HL-60 (cell line): ENCODE data around the gene DPEP3.

ENCODE experiments used
- DNase-seq, 2 experiments: peaks; one replicate each; pipeline ENCODE4 v3.0.0-alpha.2; 2010 to 2020; ENCODE audit warnings: low read depth in 1 of 2, low spot score in 1 of 2
- H3K27ac ChIP-seq: fragments of 250-450 bp; sonication (Bioruptor Pico); replicated peaks from 2 replicates; pipeline ENCODE4 v1.5.1; 2020; ENCODE audit warnings: mild to moderate bottlenecking, moderate library complexity
- H3K27me3 ChIP-seq: fragments of 250-450 bp; sonication (Bioruptor Pico); 2 replicates; pipeline ENCODE4 v1.5.1; 2021; ENCODE audit warnings: mild to moderate bottlenecking, moderate library complexity; ENCODE audit not compliant: insufficient read depth, poor library complexity, severe bottlenecking
- H3K4me3 ChIP-seq: replicated peaks from 2 replicates; pipeline ENCODE4 v1.5.1; 2011; ENCODE audit warnings: mild to moderate bottlenecking, control low read depth, low read length; ENCODE audit not compliant: insufficient read depth
- CTCF ChIP-seq: IDR thresholded peaks from one replicate; pipeline ENCODE4 v1.5.1; 2011; ENCODE audit warnings: low read length, control low read depth, inconsistent platforms; ENCODE audit not compliant: insufficient read depth
- GABPA ChIP-seq: IDR thresholded peaks from 2 replicates; pipeline ENCODE4 v1.6.1; 2012; ENCODE audit warnings: low read depth
- POLR2AphosphoS5 ChIP-seq: IDR thresholded peaks from 2 replicates; pipeline ENCODE4 v1.6.1; 2012; ENCODE audit warnings: low read depth
- REST ChIP-seq: IDR thresholded peaks from 2 replicates; pipeline ENCODE4 v1.6.1; 2012; ENCODE audit warnings: low read depth; ENCODE audit not compliant: insufficient replicate concordance
- SPI1 ChIP-seq: IDR thresholded peaks from 2 replicates; pipeline ENCODE4 v1.6.1; 2012; ENCODE audit warnings: low read depth, mild to moderate bottlenecking, borderline replicate concordance

DPEP3 gene

DNA sequence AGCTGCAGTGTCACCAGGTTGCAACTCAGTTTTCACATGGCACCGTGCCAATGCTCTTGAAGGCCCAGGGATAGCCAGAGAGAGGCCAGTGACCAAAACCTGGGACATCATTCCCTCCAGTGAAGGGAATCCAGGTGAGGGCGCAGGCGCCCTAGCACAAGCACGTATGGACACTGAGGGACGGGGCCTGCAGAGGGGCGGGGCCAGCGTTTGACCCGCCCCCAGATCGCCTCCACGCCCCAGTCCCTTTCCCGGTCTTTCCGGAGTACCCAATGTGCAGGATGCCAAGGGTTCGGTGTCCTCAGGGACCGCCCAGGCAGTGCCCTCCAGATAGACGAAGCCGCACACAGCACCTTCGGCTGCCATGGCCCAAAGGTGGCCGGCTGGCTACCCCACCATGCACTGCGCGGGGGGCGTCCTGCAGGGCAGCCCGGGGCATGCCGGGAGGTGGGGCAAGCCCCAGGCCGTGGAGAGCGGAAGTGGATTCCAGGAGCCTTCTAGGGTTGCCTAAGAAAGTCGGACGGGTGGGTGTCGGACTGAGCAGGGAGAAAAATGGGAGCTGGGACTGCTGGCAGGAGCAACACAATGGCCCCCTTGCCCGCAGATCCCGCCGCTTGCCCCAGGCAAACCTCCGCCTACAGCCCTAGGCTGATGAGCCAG lies 16.5 kb downstream of the DPEP3 start:
- H3K4me3 ChIP-seq = no peak overlapping the region
- no peak for TF ChIP-seq POLR2AphosphoS5
- TF ChIP-seq REST = no peak
- TF ChIP-seq CTCF = no peak
- H3K27me3 ChIP-seq = no peaks in the 10 kb centered on the region
- no peak for DNase-seq
- H3K27ac ChIP-seq = no peak overlapping the region

DNA sequence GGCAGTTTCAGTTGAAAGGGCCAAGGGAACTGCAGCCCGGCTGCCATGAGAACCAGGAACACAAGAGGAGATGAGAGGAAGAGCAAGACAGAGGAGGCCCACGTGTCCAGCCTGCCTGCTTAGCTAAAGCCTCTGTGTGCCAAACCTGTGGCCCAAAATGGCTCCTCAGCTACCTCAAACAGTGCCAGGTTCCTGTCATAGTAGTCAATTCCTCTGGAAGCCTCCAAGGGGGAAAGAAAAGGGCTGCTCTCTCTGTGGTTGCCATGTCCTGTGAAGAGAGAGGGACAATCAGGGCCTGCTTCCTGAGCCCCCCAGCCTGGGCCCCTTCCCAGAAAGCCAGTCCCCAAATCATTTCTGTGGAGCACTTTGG lies 17.0 kb downstream of the DPEP3 start:
- Histone ChIP-seq H3K27me3 (no peaks in the 10 kb centered on the region), H3K4me3 (no peak overlapping the region), H3K27ac (no peak overlapping the region)
- TF ChIP-seq POLR2AphosphoS5 = no peak
- no peak for TF ChIP-seq SPI1
- no peak for TF ChIP-seq CTCF
- no peak for TF ChIP-seq GABPA
- no peak for TF ChIP-seq REST
- no peak for DNase-seq

- TF ChIP-seq POLR2AphosphoS5 = no peak
- no peak for TF ChIP-seq CTCF
- TF ChIP-seq GABPA = no peak
- no peak for TF ChIP-seq SPI1
- no peak for TF ChIP-seq REST
- H3K27ac ChIP-seq = no peak overlapping the region
- no peak for DNase-seq
- H3K27me3 ChIP-seq = no peaks in the 10 kb centered on the region
- H3K4me3 ChIP-seq = no peak overlapping the region
Measured at GRCh38 chr16:67962135-67962534, 18.2 kb downstream of the DPEP3 start.
